Glomerular endothelial cell (primary cell): ENCODE data around the gene ZNF823. TPM values are rescaled to one million over a fixed set of nuclear protein-coding genes. Genes with fewer than 3 reads are reported as not detected.
"Not testable (repeated sequence)": the region's sequence is repeated elsewhere in the genome, so short reads cannot be mapped to it uniquely, and the experiment has no call there.

ENCODE experiments used
- DNase-seq: peaks from one replicate; pipeline ENCODE4 v3.0.0-alpha.2; 2011; ENCODE audit warnings: low read depth, low spot score; ENCODE audit errors: extremely low read depth
- total RNA-seq: library from RNA; depleted of rRNA; stranded (reverse); fragments of >200 nt; gene quantifications from 2 replicates; pipeline ENCODE4 v1.2.3, GENCODE V29; 2015

The ZNF823 gene
- total RNA-seq, result 3.4 and 5.9 TPM in 2 replicates

DNA sequence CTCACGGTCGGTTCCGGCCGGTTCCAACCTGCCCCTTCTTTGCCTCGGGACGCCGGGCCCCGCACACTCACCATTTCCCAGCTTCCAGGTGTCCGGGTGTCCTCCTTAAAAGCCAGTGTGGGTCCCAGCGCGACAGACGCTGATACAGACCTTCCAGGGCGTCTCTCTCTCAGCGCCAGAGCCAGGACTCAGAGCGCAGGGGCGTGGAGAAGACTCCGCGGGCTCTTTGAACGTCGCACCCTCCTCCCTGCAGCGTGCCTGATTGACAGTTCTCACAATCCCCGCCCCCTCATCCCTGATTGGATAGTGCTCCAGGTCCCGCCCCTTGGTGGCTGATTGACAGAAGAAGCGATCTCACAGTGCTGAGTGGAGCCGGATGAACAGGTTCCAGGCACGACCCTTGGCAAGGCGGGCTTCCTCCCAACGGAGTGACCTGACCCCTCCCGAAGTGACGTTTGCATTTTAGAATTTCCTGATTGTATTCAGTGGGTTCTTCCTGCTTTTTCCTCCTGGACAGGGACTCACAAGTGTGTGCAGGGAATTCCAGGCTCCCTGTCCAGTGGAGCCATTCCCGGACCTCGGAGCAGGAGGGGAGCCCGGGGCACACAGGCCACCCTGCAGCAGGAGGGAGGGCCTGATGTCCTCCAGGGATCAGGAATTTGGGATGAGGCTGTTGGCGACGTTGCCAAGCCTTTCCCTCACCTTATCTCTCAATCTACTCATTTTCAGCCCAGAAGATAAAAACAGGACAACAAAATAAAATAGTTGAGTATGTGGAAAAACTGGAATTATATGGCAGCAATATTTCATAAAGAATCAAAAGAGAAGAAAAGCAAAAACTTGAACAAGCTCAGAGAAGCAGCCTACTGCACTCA, at the start of gene ZNF823:
Gene ZNF823, minus strand, starts transcription at position 201 of the 875 bp plus-strand sequence. Its CDS starts 127 bp downstream, at position 74.
- DNase-seq, result peak; percentile 96

DNA sequence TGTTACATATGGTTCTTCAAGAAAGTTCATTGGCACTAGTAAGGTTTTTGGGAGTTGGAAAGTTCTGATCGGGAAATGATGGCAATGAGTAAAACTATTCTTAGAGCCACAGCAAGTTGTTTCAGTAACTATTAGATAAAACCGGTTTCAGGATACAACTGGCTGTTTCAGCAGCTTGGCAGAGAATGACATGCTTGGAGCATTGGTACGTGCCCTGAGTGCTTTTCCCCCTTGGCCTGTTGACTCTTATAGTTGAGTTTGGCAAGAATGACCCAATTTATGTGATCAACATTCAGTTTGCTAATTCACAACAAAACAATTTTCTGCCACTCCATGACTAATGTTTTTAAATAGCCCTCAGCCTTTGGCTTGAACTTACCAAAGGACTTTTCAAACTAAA, 48.8 kb upstream of the ZNF823 start:
- DNase-seq, result no peak

DNA sequence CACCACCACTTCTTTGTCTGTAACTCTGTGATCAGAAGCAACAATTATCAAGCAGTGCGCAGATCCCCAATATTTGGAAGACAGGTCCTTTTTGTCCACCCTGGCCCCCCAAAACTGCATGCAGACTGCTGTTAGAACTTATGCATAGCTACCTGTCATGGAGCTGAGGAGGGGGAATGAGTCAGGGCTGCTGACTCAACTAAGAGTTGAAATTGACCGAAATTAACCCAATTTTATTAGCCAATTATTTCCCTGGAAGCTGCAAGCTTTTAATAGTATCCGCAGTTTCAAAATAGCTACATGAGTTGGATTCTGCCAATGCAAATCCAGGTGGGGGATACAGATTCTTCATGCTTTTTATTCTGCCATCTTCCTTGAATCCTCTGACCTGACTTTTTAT, 45.6 kb upstream of the ZNF823 start:
- no peak for DNase-seq

DNA sequence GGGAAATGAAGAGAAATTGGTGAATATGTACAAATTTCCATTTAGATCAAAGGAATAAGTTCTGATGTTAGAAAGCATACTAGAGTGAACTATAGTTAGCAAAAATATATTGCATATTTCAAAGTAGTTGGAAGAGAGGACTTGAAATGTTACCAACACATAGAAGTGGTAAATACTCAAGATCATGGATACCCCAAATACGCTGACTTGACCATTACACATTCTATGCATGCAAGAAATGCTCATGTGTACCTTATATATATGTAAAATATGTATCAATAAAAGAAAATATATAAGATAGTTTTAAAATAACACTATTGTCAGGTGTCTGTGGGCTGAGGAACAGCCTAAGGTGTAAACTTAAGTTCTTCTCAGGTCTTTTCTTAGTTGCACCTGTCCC, 45.0 kb upstream of the ZNF823 start:
- no peak for DNase-seq

DNA sequence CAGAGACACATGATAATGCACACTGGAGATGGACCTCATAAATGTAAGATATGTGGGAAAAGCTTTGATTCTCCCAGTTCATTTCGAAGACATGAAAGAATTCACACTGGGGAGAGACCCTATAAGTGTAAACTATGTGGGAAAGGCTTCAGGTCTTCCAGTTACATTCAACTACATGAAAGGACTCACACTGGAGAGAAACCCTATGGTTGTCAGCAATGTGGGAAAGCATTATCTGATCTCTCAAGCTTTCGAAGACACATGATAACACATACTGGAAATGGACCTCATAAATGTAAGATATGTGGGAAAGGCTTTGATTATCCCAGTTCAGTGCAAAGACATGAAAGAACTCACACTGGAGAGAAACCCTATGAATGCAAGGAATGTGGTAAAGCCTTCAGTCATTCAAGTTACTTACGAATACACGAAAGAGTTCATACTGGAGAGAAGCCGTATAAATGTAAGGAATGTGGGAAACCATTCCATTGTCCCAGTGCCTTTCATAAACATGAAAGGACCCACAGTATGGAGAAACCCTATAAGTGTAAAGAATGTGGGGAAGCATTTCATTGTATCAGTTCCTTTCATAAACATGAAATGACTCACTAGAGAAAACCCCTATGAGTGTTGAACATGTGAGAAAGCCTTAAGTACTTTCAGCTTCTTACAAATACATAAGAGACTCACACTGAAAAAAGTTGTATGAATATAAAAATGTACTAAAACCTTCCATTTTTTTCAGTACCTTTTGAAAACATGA, 42.7 kb upstream of the ZNF823 start:
- DNase-seq, result no peak

DNA sequence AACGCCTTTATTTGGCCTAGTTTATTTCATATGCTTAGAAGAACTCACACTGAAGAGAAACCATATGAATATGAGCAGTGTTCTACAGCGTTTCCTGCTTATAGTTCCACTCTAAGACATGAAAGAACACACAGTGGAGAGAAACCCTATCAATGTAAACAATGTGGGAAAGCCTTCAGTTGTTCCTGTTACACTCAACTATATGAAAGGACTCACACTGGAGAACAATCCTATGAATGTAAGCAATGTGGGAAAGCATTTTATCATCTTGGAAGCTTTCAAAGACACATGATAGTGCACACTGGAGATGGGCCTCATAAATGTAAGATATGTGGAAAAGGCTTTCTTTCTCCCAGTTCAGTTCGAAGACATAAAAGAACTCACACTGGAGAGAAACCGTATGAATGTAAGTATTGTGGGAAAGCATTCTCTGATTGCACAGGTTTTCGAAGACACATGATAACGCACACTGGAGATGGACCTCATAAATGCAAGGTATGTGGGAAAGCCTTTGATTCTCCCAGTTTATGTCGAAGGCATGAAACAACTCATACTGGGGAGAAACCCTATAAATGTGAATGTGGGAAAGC, 41.8 kb upstream of the ZNF823 start:
- DNase-seq, result no peak

DNA sequence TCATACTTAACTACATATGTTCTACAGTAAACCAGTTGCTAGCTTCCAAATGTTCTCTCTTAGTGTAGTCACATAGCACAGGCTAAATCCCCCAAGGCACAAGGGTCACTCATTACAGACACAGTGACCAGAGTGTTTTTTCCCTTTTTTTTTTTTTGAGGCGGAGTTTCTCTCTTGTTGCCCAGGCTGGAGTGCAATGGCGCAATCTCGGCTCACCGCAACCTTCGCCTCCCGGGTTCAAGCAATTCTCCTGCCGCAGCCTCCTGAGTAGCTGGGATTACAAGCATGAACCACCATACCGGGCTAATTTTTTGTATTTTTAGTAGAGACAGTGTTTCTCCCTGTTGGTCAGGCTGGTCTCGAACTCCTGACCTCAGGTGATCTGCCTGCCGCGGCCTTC, 37.9 kb upstream of the ZNF823 start:
- DNase-seq, result not testable (repeated sequence)

DNA sequence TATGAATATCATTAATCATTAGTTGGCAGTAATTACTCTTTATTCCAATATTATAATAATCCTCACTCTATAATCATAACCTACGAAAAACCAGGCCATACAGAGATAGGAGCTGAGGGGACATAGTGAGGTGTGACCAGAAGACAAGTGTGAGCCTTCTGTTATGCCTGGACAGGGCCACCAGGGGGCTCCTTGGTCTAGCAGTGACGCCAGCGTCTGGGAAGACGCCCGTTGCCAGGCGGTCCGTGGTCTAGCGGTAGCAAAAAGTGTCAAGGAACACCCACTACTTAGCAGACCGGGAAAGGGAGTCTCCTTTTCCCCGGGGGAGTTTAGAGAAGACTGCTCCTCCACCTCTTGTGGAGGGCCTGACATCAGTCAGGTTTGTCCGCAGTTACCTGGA, 32.8 kb upstream of the ZNF823 start:
- not testable (repeated sequence) for DNase-seq

DNA sequence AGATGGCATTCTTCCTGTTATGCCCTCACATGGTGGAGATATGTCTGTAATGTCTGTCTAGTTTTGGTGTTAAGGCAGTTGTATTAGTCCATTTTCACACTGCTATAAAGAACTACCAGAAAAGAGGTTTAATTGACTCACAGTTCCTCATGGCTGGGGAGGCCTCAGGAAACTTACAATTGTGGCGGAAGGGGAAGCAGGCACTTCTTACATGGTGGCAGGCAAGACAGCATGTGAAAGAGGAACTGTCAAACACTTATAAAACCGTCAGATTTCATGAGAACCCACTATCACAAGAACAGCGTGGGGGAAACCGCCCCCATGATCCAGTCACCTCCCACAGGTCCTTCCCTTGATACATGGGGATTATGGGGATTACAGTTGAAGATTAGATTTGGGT, 31.2 kb upstream of the ZNF823 start:
- DNase-seq, result no peak

DNA sequence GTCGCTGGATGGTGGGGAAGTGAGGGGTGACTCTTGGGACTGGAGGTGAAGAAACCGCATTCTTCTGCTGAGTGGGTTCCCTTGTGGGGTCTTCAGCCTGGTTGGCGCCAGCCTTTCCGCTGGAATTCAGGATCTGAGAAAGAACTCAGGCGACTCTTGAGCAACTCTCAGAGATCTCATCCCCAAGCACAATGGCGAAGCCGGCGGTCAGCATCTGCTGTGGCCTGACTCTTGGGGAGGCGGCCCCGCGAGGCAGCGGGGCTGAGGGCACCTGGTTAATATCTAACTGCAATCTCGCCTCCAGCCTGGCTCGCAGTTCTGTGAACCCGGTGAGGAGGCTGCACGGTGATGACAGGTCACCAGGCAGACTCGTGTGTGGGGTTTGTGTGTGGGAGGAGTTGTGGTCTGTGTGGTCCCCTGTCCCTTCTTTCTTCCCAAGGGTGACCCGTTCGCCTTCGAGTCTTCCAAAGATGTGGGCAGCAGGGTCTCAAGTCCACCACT, 28.9 kb upstream of the ZNF823 start:
- no peak for DNase-seq

DNA sequence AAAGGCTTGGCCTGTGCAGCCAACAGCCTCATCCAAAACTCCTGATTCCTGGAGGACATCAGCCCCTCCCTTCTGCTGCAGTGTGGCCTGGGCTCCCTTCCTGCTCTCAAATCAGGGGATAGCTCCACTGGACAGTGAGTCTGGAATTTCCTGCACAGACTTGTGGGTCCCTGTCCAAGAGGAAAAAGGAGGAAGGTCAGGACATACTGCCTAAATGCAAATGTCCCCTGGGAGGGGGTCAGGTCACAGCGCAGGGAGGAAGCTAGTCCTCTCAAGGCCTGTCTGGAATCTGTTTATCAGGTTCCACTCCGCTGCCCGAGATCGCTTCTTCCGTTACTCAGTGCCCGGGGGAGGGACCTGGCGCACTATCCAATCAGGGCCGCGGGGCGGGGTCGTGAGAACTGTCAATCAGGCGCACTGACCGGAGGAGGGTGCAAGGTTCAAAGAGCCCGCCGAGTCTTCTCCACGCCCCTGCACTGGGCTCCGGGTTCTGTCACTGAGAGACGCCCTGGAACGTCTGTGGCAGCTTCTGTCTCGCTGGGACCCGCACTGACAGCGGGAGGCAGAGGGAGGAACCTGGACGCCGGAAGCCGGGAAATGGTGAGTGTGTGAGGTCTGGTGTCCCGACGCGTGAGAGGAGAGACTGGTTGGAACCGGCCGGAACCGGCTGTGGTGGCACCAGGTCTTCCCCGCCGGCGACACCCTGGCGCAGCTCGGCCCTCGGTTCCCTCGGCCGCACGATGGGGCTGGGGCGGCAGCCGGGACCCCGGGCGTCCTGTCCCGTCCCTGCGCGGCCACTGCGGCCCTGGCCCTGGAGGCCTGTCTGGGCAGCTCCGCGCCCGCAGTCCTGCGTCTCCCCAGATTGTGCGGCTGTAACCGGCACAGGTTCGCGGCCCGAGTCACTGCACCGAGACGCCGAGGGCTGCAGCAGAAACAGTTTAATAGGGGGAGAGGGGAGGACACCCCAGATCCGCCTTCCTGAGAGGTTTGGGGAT, 28.1 kb upstream of the ZNF823 start, which contains the start of gene ZNF441:
Gene ZNF441, plus strand, starts transcription at position 404 of the 995 bp plus-strand sequence. Its CDS starts 194 bp downstream, at position 598.
- DNase-seq, result peak; percentile 67

DNA sequence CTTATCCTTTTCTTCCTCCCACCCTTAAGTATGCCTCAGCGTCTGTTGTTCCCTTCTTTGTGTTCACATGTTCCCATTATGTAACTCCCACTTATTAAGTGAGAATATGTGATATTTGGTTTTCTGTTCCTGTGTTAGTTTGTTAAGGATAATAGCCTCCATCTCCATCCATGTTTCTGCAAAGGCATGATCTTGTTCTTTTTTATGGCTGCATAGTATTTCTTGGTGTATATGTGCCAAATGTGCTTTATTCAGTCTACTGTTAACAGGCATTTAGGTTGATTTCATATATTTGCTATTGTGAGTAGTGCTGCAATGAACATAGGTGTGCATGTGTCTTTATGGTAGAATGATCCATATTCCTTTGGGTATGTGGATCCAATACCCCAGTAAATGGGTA, 24.9 kb upstream of the ZNF823 start:
- DNase-seq, result no peak

DNA sequence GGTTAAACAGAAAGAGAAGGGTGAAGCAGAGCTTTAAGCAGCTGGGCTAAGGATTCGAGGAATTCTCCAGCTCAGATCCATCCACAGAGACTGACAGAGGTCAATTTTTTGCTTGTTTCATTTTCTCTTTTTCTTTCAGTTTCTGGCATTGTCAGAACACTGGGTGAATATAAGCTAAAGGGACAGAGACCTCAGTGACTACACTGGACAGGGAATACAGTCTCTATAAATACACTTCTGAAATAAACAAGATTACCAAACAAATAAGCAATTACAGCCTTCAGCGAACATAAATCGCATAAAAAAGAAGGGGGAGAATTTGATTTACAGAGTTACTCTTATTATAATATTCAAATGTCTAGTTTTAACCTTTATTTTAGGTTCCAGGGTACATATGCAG, 24.4 kb upstream of the ZNF823 start:
- no peak for DNase-seq

DNA sequence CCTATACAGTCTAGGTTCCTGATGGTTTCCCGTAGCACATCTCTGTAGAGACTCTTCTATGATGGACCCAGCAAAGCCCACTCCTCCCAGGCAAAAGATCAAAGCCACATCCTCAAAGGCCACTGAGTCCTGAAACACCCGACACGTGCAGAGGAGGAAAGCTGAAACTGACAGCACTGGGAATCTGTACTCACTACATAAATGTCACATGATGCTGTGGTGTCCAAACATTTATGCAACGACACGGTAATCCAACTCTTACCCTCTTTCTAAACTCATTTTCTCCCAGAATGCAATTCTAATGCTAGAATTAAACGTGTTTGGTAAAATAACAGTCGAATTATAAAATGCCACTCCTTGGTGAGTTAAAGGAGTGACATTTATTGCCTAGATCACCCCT, 21.1 kb upstream of the ZNF823 start:
- no peak for DNase-seq

DNA sequence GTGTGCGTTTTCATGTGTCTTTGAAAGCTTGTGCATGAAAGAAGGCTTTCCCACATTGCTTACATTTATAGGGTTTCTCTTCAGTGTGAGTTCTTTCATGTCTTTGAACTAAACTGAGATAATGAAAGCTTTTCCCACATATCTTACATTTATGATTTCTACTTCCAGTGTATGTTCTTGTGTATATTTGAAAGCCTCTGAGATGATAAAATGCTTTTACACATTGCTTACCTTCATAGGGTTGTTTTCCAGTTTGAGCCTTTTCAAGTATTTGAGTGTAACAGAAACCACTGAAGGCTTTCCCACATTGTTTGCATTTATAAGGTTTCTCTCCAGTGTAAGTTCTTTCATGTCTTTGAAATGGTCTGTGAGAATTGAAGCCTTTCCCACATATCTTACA, 18.2 kb upstream of the ZNF823 start:
- no peak for DNase-seq

DNA sequence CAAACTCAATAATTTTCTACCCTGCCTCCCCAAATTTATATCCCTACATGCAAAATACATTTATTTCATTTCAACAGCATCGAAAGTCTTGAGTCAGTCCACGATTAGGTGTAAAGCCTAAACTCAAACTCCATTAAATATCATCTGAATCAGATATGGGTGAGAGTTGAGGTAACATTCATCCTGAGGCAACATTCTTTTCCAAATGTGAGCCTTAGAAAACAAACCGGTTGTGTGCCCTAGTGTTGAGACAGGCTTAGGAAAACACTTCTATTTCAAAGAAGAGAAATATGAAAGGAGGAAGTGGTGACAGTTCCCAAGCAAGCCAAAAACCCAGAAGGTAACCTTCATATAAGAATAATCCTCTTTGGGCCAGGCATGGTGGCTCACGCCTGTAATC, 15.9 kb upstream of the ZNF823 start:
- DNase-seq, result no peak

DNA sequence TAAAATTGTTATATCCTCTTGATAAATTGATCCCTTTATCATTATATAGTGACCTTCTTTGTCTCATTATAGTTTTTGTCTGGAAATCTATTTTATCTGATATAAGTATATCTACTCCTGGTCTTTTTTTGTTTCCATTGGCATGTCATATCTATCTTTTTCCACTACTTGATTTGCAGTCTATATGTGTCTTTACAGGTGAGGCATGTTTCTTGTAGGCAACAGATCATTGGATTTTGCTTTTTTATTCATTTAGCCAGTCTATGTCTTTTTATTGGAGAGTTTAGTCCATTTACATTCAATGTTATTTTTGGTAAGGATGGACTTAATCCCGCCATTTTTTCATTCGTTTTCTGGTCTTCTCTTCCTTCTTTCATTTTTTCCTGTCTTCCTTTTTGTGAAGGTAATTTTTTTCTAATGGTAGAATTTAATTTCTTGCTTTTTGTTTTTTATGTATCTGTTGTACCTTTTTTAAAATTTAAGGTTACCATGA, 13.5 kb upstream of the ZNF823 start:
- no peak for DNase-seq

DNA sequence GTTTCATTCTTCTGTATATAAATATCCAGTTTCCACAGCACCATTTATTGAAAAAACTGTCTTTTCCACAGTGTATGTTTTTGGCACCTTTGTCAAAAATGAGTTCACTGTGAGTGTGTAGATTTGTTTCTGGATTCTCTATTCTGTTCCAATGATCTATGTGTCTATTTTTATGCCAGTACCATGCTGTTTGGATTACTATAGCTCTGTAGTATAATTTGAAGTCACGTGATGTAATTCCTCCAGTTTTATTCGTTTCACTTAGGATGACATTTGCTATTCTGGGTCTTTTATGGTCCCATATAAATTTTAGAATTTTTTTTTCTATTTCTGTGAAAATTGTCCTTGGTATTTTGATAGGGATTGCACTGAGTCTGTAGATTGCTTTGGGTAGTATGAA, 11.0 kb upstream of the ZNF823 start:
- DNase-seq, result no peak

DNA sequence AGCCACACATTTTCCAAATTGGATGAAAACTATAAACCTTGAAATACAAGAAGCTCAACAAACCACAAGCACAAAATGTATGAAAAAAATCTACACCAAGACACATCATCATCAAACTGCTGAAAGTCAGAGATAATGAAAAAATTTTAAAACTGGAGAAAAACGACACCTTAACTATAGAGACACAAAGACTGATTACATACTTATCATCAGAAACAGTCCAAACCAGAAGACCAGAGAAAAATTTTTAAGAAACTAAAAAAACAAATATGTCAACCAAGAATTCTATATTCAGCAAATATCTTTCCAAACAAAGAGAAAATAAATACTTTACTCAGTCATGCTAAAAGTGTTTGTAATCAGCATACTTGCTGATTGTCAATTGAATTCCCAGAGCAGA, 8.5 kb upstream of the ZNF823 start:
- no peak for DNase-seq

DNA sequence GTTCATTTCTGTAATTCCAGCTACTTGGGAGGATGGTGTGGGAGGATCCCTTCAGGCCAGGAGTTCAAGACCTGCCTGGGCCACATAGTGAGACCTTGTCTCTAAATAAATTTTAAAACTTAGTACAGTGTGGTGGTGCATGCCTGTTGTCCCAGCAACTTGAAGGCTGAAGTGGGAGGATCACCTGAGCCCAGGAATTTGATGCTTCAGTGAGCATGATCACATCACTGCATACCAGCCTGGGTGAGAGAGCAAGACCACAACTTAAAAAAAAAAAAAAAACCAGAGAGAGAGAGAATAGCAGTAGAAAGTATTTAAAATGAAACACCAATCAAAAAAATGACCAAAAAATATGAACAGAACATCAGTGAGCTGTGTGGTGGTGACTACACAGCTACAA, 7.1 kb upstream of the ZNF823 start:
- no peak for DNase-seq
